ENCODE data around the gene CKLF. TPM values are rescaled to one million over a fixed set of nuclear protein-coding genes. Genes with fewer than 3 reads are reported as not detected.

The CKLF gene
- total RNA-seq, 1 experiment from 2014 or later, result 293 TPM

GRCh38 chr16:66569827-66570405 lies 17.5 kb downstream of the CKLF start:
- peak overlapping the region; percentile 90 for H3K27ac Mint-ChIP-seq (ENCODE audit: unreplicated experiment)
- H3K27me3 Mint-ChIP-seq (ENCODE audit: unreplicated experiment), result no peaks in the 10 kb centered on the region
- BruUV-seq (replicated peaks), result no TSS peak
- CTCF ChIA-PET, result interaction anchor here (0.5 to 2.2 kb wide), 5 partner anchors 10 to 188 kb away, joined by 3 to 6 read pairs (median 4); no protein-coding TSS in a partner anchor
- intact Hi-C loops (cut with micrococcal nuclease; ENCODE audit: unreplicated experiment), result no loop called here
- H3K36me3 Mint-ChIP-seq (ENCODE audit: insufficient read depth, unreplicated experiment), result peaks cover 63% of the 10 kb centered on the region
- no peak for TF ChIP-seq CTCF (IDR thresholded peaks at IDR 0.05; ENCODE audit: unreplicated experiment)
- no peaks in the 10 kb centered on the region for H3K9me3 Mint-ChIP-seq (ENCODE audit: low read depth, unreplicated experiment)
- peaks cover 21% of the 10 kb centered on the region for H3K4me1 Mint-ChIP-seq (ENCODE audit: low read depth, unreplicated experiment)
- H3K4me3 Mint-ChIP-seq (ENCODE audit: low read depth, unreplicated experiment), result no peak overlapping the region
- no peak for DNase-seq

GRCh38 chr16:66572356-66572755 lies 20.0 kb downstream of the CKLF start:
- peaks cover 39% of the 10 kb centered on the region for H3K36me3 Mint-ChIP-seq (ENCODE audit: insufficient read depth, unreplicated experiment)
- peak overlapping the region; percentile 4 for H3K27ac Mint-ChIP-seq (ENCODE audit: unreplicated experiment)
- H3K9me3 Mint-ChIP-seq (ENCODE audit: low read depth, unreplicated experiment), result no peaks in the 10 kb centered on the region
- no peak for DNase-seq
- CTCF ChIA-PET, result interaction anchor here (0.6 kb wide), 2 partner anchors 24 to 410 kb away, joined by 3 to 4 read pairs; no protein-coding TSS in a partner anchor
- intact Hi-C loops (cut with micrococcal nuclease; ENCODE audit: unreplicated experiment), result no loop called here
- peaks cover 18% of the 10 kb centered on the region for H3K4me1 Mint-ChIP-seq (ENCODE audit: low read depth, unreplicated experiment)
- TF ChIP-seq CTCF (IDR thresholded peaks at IDR 0.05; ENCODE audit: unreplicated experiment), result no peak
- no TSS peak for BruUV-seq (replicated peaks)
- H3K27me3 Mint-ChIP-seq (ENCODE audit: unreplicated experiment), result no peaks in the 10 kb centered on the region
- no peak overlapping the region for H3K4me3 Mint-ChIP-seq (ENCODE audit: low read depth, unreplicated experiment)

GRCh38 chr16:66574081-66574480 lies 21.7 kb downstream of the CKLF start:
- CTCF ChIA-PET, result no interaction called here
- BruUV-seq (replicated peaks), result no TSS peak
- peaks cover 28% of the 10 kb centered on the region for H3K36me3 Mint-ChIP-seq (ENCODE audit: insufficient read depth, unreplicated experiment)
- H3K4me1 Mint-ChIP-seq (ENCODE audit: low read depth, unreplicated experiment), result peaks cover 7% of the 10 kb centered on the region
- H3K27ac Mint-ChIP-seq (ENCODE audit: unreplicated experiment), result no peak overlapping the region
- no peak overlapping the region for H3K4me3 Mint-ChIP-seq (ENCODE audit: low read depth, unreplicated experiment)
- TF ChIP-seq CTCF (IDR thresholded peaks at IDR 0.05; ENCODE audit: unreplicated experiment), result no peak
- no peak for DNase-seq
- H3K27me3 Mint-ChIP-seq (ENCODE audit: unreplicated experiment), result no peaks in the 10 kb centered on the region
- no peaks in the 10 kb centered on the region for H3K9me3 Mint-ChIP-seq (ENCODE audit: low read depth, unreplicated experiment)
- intact Hi-C loops (cut with micrococcal nuclease; ENCODE audit: unreplicated experiment), result no loop called here

GRCh38 chr16:66574531-66574930 lies 22.2 kb downstream of the CKLF start:
- no peaks in the 10 kb centered on the region for H3K9me3 Mint-ChIP-seq (ENCODE audit: low read depth, unreplicated experiment)
- no peak for TF ChIP-seq CTCF (IDR thresholded peaks at IDR 0.05; ENCODE audit: unreplicated experiment)
- DNase-seq, result no peak
- intact Hi-C loops (cut with micrococcal nuclease; ENCODE audit: unreplicated experiment), result no loop called here
- CTCF ChIA-PET, result no interaction called here
- H3K27ac Mint-ChIP-seq (ENCODE audit: unreplicated experiment), result no peak overlapping the region
- no TSS peak for BruUV-seq (replicated peaks)
- H3K4me3 Mint-ChIP-seq (ENCODE audit: low read depth, unreplicated experiment), result no peak overlapping the region
- H3K27me3 Mint-ChIP-seq (ENCODE audit: unreplicated experiment), result no peaks in the 10 kb centered on the region
- peaks cover 28% of the 10 kb centered on the region for H3K36me3 Mint-ChIP-seq (ENCODE audit: insufficient read depth, unreplicated experiment)
- H3K4me1 Mint-ChIP-seq (ENCODE audit: low read depth, unreplicated experiment), result peaks cover 5% of the 10 kb centered on the region

Measured in Calu3 (cell line).